ENCODE measurements around the gene CAVIN4.

- TF ChIP-seq CTCF (IDR thresholded peaks at IDR 0.05; ENCODE audit: poor library complexity): no peak
- no peak for TF ChIP-seq EZH2 (IDR thresholded peaks at IDR 0.05; ENCODE audit: borderline replicate concordance)
- no peak for TF ChIP-seq EZH2phosphoT487 (IDR thresholded peaks at IDR 0.05; ENCODE audit: low read depth, severe bottlenecking, unreplicated experiment)
These were observed 46.1 kb downstream of the CAVIN4 start for GRCh38 chr9:100623969-100624368.

Data from hepatocyte (in vitro differentiated cells).